GM21423 (cell line): ENCODE results near the gene MPZL3.

Source experiments
- ATAC-seq: cut with Tn5 transposase; IDR thresholded peaks from one replicate; pipeline ENCODE4 v1.9.1; 2021; ENCODE audit warnings: mild to moderate bottlenecking, moderate library complexity; ENCODE audit not compliant: unreplicated experiment

MPZL3 gene

DNA sequence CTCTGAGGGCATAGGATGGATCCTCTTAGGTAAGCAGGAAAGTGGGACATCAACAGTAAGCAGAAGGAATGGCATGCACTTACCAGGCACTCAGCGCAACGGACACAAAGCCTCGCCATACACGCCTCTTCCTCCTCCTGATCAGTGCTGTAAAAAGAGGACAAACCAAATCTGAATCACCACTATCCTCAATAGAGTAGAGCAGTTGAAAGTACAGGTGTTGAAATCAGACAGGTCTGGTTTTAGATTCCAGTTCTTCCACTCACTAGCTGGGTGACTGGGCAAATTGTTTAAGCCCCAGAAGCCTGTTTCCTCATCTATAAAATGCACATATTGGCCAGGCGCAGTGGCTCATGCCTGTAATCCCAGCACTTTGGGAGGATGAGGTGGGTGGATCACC, 18.8 kb downstream of the MPZL3 start:
- no peak for ATAC-seq

- no peak for ATAC-seq
Measured at GRCh38 chr11:118232659-118233058, 19.5 kb downstream of the MPZL3 start.

DNA sequence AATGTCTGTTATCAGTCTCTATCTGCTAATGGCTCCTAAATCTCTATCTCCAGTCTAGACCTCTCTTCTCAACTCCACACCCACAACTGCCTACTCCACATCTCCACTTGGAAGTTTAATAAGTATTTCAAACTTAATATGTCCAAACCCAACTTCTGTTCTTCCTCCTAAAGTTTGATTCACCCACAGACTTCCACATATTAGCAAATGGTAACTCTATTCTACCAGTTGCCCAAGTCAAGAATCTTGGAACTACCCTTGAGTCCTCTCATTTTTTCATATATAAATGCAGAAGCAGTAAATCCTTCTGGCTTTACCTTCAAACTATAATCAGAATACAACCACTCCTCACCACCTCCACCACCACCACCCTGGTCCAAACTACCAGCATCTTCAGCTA, 20.7 kb downstream of the MPZL3 start:
- ATAC-seq: no peak

DNA sequence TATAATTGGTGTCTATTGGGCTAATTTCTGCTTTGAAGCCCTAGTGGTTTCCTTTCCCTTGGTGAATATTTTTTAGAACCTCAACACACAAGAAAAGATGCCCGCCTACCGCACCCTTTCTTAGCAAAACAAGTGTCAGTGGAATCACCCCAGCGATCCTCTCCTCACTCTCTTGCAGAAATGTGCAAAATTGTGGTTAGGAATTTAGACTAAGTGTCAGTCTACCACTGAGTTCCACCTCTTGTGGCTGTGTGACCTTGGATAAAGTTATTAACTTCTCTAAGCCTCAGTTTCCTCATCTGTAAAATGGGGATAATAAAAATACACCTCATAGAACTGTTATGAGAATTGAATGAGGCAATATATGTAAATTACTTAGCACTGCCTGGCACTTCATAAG, 22.1 kb downstream of the MPZL3 start:
- ATAC-seq: no peak

DNA sequence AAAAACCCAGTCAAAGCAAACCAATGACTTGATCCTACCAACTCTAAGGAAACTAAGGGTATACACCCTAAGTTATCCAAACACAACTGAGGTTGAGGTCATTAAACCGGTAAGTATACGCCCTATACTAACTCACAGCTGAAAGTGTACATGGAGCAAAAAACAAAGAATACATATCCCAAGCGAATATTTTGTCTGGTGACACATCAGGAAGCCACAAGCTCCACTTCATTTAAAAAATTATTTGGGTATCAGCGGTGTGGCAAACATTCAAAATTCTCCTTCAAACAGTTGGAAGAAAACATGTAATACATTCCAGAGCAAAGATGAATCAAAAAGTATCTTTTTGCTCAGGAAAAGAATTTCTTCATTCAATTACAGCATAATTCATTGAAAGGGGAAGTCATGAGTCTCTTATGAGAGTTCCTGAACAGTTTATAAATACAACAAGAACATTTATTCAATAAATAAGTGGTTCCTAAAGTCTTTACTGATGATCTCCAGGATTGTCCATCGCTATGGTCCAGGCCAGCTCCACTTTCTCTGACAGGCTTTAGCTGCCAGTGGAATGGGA, 22.8 kb downstream of the MPZL3 start:
- no peak for ATAC-seq

- peak; percentile 63 for ATAC-seq
Measured at GRCh38 chr11:118227865-118228785, 24.0 kb downstream of the MPZL3 start.

DNA sequence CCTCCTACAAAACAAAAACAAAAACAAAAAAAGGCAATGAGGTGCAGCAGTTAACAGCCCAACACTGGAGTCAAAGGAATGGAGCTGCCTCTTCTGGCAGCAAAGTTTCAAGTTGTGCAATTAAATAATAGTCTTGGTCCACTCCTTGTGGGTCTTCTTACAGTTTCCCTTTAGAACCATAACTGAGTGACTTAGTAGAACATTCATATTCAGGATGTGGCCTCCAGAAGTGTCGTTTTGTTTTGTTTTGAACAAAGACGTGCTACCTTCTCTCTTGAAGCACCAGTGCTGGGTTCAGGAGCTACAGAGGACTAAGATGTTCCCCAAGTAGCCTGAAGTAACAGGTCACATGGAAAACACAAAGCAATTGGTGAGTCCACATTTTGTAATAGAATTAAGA, 25.4 kb downstream of the MPZL3 start:
- no peak for ATAC-seq

DNA sequence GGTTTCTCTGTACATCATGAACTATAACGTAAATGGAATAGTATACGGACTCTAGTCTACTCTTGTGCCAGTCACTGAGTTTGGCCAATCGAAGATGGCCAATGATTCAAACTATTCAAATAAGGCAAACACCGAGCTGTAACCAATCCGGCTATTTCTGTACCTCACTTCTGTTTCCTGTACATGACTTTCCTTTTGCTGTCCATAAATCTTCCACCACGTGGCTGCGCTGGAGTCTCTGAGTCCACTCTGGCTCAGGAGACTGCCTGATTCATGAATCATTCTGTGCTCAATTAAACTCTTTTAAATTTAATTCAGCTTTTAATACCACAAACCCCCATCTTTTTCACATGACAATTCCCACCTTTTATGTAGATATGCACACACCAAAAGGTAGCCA, 25.9 kb downstream of the MPZL3 start:
- no peak for ATAC-seq

DNA sequence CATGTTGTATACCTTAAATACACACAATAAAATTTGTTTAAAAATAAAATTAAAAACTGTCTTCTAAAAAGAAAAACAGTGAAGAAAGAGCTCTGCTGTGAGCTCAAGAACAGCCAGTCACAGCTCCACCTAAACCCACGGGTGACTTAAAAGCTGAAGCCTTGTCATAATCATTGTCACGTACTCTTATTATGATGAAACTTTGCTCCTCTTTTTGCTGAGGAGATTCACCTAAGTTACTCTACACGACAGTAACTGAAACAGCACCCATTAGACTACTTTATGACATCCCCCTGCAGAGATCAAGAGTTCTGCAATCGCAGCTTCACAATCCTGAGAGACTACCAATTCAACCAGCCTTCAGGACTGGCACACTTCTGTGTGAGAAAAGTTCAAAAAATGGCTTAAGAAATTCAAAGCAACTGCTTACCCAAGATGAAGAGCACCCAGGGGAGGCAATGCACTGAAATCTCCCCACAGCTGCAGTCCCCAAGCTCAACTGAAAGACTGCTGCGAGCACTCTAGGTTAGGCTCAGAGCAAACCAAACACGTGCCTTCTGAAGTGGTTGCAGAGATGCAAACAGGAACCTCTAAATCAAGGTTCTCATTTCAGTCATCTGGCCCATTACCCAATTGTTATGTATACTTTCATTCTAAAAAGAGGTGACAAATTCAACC, 27.5 kb downstream of the MPZL3 start, which contains the start of gene JAML:
JAML (minus strand) TSS at position 501 of the 678 bp plus-strand sequence. CDS start 10,145 bp downstream, outside the sequence.
- peak; percentile 35 for ATAC-seq

GRCh38 chr11:118223992-118224391, 28.2 kb downstream of the MPZL3 start:
- no peak for ATAC-seq

DNA sequence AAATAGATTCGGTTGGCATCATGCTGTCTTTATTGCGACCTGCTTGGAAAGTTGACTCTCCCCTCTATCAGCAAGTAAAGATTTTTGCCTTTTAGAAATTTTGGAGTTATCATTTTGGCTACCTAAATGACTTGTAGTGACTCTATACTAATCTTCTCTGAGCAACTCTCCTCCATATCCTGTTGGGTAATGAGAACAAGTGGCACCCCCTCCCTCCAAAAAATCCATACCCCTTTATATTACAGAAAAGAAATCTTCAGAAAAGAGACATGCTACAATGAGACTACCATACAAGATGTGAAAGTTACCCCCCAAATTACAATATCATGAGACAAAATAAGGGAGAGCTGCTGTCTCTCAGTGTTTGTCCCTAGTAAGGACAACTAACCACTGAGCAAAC, 28.6 kb downstream of the MPZL3 start:
- no peak for ATAC-seq

GRCh38 chr11:118222437-118222836, 29.7 kb downstream of the MPZL3 start:
- no peak for ATAC-seq

DNA sequence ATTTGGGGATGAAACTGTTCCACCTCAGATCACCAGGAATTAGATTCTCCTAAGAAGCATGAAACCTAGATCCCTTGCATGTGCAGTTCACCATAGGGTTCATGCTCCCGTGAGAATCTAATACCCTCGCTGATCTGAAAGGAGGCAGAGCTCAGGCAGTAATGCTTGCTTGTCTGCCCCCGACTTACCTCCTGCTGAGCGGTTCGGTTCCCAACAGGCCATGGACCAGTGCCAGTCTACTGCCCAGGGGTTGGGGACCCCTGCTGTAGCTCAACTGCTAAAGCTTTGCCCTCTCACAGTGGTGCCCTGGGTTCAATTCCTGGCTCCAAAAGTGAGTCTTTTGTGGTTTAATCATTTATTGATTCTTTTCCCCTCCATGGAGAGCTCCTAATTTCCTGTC, 30.7 kb downstream of the MPZL3 start:
- ATAC-seq: no peak

GRCh38 chr11:118219732-118220131, 32.4 kb downstream of the MPZL3 start:
- no peak for ATAC-seq

GRCh38 chr11:118219244-118219643, 32.9 kb downstream of the MPZL3 start:
- no peak for ATAC-seq

DNA sequence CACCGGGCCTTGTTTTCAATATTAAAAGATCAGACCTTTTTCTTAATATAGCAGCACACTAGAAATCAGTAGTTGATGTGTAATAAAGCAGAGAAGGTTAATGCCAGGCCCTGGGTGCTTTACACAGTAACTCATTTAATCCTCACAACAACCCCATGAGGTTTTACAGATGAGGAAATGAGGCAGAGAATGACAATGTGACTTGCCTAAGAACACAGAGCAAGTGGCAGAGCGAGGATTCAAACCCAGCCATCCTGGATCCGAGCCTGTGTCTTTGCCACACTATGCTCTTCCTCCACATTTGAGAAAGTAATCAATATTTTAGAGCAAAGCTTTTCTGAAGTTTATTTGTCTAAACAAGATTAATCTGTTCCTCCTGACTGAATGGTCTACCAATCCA, 34.6 kb downstream of the MPZL3 start:
- no peak for ATAC-seq

GRCh38 chr11:118216621-118217481, 35.3 kb downstream of the MPZL3 start:
- ATAC-seq: peak; percentile 39

GRCh38 chr11:118215765-118216164, 36.4 kb downstream of the MPZL3 start:
- ATAC-seq: no peak

GRCh38 chr11:118215262-118215661, 36.9 kb downstream of the MPZL3 start:
- no peak for ATAC-seq

DNA sequence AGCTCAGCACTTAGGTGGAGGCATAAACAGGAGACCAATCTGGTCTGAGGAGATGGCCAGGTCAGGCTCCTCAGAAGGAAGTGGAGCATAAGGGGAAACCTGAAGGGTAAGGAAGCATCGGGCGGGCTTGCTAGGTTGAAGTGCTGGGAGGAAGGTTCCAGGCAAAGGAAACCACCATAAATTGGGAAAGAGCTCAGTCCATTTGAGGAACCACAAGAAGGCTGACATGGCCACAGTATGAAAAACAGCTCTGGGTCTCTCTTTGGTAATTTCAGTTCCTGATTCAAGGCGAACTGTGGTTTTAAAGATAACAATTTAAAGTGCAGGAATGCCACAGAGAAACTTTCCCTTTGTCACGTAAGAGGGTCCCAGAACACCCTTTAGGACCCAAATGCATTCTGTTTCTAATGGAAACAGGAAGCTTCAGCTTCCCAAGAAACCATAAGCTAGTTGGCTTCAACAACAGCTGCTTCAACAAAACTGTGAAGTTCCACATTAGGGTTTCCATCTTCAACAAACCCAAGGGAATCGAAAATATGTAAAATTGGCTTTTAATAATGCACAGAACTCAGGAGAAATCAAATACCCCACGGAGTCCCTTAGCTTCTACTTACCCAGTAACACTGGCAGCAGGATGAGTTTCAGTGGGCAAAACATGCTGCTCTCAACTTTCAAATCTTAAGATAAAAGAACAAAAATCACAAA, 37.8 kb downstream of the MPZL3 start:
- no peak for ATAC-seq
